A549 (cell line): ENCODE results near the gene KCNMA1.

ENCODE experiments used
- MYC ChIP-seq: IDR thresholded peaks from 2 replicates; pipeline ENCODE4 v1.6.1; 2012; ENCODE audit warnings: mild to moderate bottlenecking, inconsistent platforms, low read length, improper control_type of control experiment, borderline replicate concordance
- RCOR1 ChIP-seq: fragments of 150-350 bp; IDR thresholded peaks from 2 replicates; pipeline ENCODE4 v1.6.1; 2014; ENCODE audit warnings: antibody characterized with exemption, low read length, low read depth

DNA sequence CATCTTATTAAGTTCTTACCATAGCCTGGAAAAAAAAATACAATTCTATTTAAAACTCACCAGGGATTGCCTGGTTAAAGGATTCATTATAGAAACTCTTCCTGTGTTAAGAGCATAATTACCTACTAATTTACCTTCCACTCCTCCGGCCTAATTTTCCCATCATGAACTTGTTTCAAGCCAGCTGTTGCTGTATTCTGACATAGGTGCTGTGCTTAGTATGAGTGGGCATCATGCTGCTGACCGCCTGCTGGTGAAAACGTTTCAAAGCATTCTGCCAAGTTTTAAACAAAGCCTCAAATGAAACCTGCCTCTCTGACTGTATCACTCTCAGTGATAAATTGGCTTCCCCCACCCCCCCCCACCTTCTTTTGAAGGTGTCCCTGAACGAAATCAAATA, 47.8 kb upstream of the KCNMA1 start:
- TF ChIP-seq RCOR1 (no peak), MYC (no peak)
